AG09319 (cell line): Measurements from ENCODE around the gene KCNS3.

Experiments used
- DNase-seq: peaks from one replicate; pipeline ENCODE4 v3.0.0-alpha.2; 2010; ENCODE audit warnings: low read depth; ENCODE audit errors: extremely low read depth
- CTCF ChIP-seq: IDR thresholded peaks from 2 replicates; pipeline ENCODE4 v1.5.1; 2011; ENCODE audit warnings: low read depth, mild to moderate bottlenecking, inconsistent platforms, low read length, moderate library complexity

Gene KCNS3

GRCh38 chr2:17876590-17876989, 1.9 kb upstream of the KCNS3 start:
- no peak for DNase-seq
- TF ChIP-seq CTCF = no peak

DNA sequence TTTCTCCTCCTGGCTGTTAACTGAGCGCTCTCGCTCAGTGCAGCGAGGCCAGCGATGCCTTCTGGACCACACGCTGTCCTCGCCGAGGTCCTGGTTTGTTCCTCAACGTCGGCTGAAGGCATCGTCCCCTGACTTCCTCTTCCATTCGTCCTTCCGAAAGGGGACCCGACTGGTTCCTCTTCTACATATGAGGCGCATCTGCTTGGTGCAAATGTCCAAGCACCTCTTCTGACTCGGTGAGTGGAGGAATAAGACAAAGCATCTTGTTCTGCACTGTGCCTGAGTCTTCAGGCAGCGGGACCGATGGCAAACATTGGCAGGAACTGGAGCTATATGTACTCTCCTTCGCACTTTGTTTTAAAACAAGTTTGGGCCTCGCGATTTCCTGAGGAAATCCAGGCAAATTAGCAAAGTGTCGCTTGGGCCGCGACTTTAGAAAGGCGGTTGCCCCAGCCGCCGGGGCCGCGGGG, 621 bp upstream of the KCNS3 start:
- no peak for TF ChIP-seq CTCF
- no peak for DNase-seq

GRCh38 chr2:17879137-17879912, 858 bp downstream of the KCNS3 start:
- peak; percentile 42 for TF ChIP-seq CTCF

GRCh38 chr2:17879913-17880274, 1.4 kb downstream of the KCNS3 start:
- no peak for DNase-seq
- no peak for TF ChIP-seq CTCF

More at GRCh38 chr2:17879137-17879912, 858 bp downstream of the KCNS3 start:
- DNase-seq = peak; percentile 10

DNA sequence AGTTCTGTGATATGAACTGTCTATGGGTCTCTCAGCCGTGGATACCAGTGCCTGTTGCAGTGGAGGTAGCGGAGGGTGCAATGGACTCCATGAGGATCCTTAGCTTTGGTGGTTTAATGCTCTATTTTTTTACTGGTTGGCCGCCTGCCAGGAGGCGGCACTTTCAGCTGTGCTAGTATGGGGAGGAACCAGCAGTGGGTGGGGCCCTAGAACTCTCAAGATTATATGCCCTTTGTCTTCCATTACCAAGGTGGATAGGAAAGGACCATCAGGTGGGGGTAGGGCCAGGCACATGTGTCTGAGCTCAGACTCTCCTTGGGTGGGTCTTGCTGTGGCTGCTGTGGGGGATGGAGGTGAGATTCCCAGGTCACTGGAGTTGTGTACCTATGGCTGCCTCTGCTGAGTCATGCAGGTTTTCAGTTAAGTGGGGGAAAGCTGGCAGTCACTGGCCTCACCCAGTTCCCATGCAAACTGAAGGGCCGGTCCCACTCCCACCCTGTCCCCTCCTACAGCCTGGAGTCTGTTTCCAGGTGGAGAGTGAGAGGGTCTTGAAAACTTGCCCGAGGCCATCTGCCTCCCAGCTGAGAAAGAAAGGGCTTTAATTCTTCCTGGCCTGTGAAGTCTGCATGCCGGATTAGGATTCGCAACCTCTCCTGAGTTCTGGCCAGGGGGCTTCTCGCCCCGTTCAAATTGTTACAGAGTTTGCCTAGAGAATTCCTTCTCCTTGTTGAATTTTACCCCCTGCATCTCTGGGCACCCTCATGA, 14.5 kb downstream of the KCNS3 start:
- DNase-seq = no peak
- TF ChIP-seq CTCF = no peak

- no peak for TF ChIP-seq CTCF
- no peak for DNase-seq
Observed at GRCh38 chr2:17894005-17894404, 15.5 kb downstream of the KCNS3 start.

GRCh38 chr2:17894556-17894955, 16.1 kb downstream of the KCNS3 start:
- no peak for TF ChIP-seq CTCF
- no peak for DNase-seq
